GM19452 (cell line): Measurements from ENCODE around the gene CCDC159.
"Not testable (repeated sequence)": the region's sequence is repeated elsewhere in the genome, so short reads cannot be mapped to it uniquely, and the experiment has no call there.

Experiments
- ATAC-seq: cut with Tn5 transposase; IDR thresholded peaks from one replicate; pipeline ENCODE4 v1.9.1; 2021; ENCODE audit not compliant: unreplicated experiment

CCDC159 gene

GRCh38 chr19:11364296-11364904 lies 18.1 kb downstream of the CCDC159 start:
- ATAC-seq: no peak

- ATAC-seq: no peak
These were observed 18.6 kb downstream of the CCDC159 start for GRCh38 chr19:11364935-11365334.

- no peak for ATAC-seq
These were observed 19.3 kb downstream of the CCDC159 start for GRCh38 chr19:11365557-11366117.

GRCh38 chr19:11367528-11367927 lies 21.2 kb downstream of the CCDC159 start:
- no peak for ATAC-seq

- ATAC-seq: no peak
These were observed 24.4 kb downstream of the CCDC159 start for GRCh38 chr19:11370744-11371143.

GRCh38 chr19:11373166-11373884 lies 27.0 kb downstream of the CCDC159 start:
- no peak for ATAC-seq

- ATAC-seq: no peak
These were observed 27.6 kb downstream of the CCDC159 start for GRCh38 chr19:11373885-11374432.

- ATAC-seq: peak; percentile 83
These were observed 28.3 kb downstream of the CCDC159 start, which contains the start of gene SWSAP1 for GRCh38 chr19:11374433-11375142. Gene SWSAP1 (plus strand): TSS chr19:11374666. CDS start chr19:11374681, 15 bp downstream.

- ATAC-seq: no peak
These were observed 29.0 kb downstream of the CCDC159 start for GRCh38 chr19:11375143-11375948.

GRCh38 chr19:11377237-11377636 lies 30.9 kb downstream of the CCDC159 start:
- no peak for ATAC-seq

GRCh38 chr19:11377756-11378155 lies 31.4 kb downstream of the CCDC159 start:
- ATAC-seq: no peak

GRCh38 chr19:11378319-11379189 lies 32.2 kb downstream of the CCDC159 start:
- no peak for ATAC-seq

GRCh38 chr19:11379269-11379845 lies 33.0 kb downstream of the CCDC159 start:
- not testable (repeated sequence) for ATAC-seq

GRCh38 chr19:11379857-11380350 lies 33.6 kb downstream of the CCDC159 start:
- ATAC-seq: no peak

GRCh38 chr19:11380653-11381537 lies 34.6 kb downstream of the CCDC159 start:
- ATAC-seq: peak; percentile 76

- no peak for ATAC-seq
These were observed 36.8 kb downstream of the CCDC159 start for GRCh38 chr19:11382898-11383705.

GRCh38 chr19:11383706-11384048 lies 37.4 kb downstream of the CCDC159 start:
- ATAC-seq: no peak
